ENCODE data around the gene TEC. TPM values are rescaled to one million over a fixed set of nuclear protein-coding genes. Genes with fewer than 3 reads are reported as not detected.

The TEC gene
- total and polyA plus RNA-seq, 9 of the 15 experiments (the other 6 are each of a cell fraction or from before 2014, with no cell fraction given) = 5.3 to 14.7 (median 8.8) TPM

GRCh38 chr4:48205107-48205506, 64.5 kb downstream of the TEC start (continued):
- TF ChIP-seq, protein P1, sequence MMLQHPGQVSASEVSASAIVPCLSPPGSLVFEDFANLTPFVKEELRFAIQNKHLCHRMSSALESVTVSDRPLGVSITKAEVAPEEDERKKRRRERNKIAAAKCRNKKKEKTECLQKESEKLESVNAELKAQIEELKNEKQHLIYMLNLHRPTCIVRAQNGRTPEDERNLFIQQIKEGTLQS (IDR thresholded peaks at IDR 0.05) = peak; percentile 35; the same call in 1 of the 2 replicates
- TF ChIP-seq, protein P1 (CRISPR knock-in tag; conservative IDR thresholded peaks at IDR 0.05) = no peak
- TF ChIP-seq PBX2 (CRISPR knock-in tag; IDR thresholded peaks at IDR 0.05; ENCODE audit: low read depth) (no peak), PBX2 (tag; conservative IDR thresholded peaks at IDR 0.05; ENCODE audit: low read depth) (no peak), RBM34 (IDR thresholded peaks at IDR 0.05; ENCODE audit: borderline replicate concordance, insufficient read depth, low read length) (no peak), FOXM1 (IDR thresholded peaks at IDR 0.05; ENCODE audit: low read depth) (no peak), FOXM1 (CRISPR knock-in tag; IDR thresholded peaks at IDR 0.05; ENCODE audit: low read depth) (no peak)
- TF ChIP-seq, protein P2, sequence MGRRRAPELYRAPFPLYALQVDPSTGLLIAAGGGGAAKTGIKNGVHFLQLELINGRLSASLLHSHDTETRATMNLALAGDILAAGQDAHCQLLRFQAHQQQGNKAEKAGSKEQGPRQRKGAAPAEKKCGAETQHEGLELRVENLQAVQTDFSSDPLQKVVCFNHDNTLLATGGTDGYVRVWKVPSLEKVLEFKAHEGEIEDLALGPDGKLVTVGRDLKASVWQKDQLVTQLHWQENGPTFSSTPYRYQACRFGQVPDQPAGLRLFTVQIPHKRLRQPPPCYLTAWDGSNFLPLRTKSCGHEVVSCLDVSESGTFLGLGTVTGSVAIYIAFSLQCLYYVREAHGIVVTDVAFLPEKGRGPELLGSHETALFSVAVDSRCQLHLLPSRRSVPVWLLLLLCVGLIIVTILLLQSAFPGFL (CRISPR knock-in tag; IDR thresholded peaks at IDR 0.05) = no peak

Data from K562 (cell line).